COR-L47 (cell line): ENCODE data around the gene ZNF208.
"Not testable (repeated sequence)": the region's sequence is repeated elsewhere in the genome, so short reads cannot be mapped to it uniquely, and the experiment has no call there.

ENCODE experiments used
- DNase-seq: peaks from one replicate; lab custom pipeline; 2025; lab: John Stamatoyannopoulos, UW

The ZNF208 gene

GRCh38 chr19:22010437-22011143 lies at the start of gene ZNF208:
Gene ZNF208, minus strand, starts transcription at chr19:22010943. Its CDS starts 149 bp downstream, at chr19:22010794.
- not testable (repeated sequence) for DNase-seq

- no peak for DNase-seq
Measured at GRCh38 chr19:22052644-22053013, 41.9 kb upstream of the ZNF208 start.

GRCh38 chr19:22041151-22041550 lies 30.4 kb upstream of the ZNF208 start:
- DNase-seq = not testable (repeated sequence)

DNA sequence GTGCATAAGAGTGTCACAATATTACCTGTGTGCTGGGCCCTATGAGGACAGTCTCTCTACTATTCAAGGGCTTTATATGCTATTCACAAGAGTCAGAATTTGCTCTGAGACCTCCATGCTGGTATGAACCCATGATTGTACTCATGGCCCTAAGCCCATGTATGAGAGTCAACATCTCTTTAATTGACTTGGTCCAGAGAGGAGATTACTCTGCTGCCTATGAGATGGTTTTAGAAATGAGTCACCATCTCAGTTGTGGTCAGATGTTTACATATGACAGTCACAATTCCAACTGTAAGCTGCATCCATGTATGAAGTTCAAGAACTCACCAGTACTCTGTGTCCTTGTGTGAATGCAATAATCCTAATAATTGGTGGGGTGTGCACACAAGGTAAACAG lies 19.9 kb upstream of the ZNF208 start:
- DNase-seq = no peak

DNA sequence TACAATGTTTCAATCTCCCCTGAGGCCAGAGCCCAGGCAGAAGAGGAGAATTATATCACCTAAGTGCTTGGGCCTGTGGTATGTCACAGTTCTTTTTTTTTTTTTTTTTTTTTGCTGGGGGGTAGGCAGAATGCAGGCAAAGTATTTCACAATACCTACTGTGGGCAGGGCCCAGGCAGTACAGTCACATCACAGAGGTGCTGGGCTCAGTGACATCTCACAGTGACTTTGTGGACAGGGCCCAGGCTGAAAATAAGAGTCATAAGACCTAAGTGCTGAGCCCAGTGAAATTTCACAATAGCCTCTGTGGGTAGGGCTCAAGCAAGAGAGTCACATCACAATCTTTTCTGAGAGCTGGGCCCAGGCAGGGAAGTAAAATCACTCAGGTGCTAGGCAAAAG lies 15.9 kb upstream of the ZNF208 start:
- DNase-seq = no peak

- DNase-seq = not testable (repeated sequence)
Measured at GRCh38 chr19:22025539-22025938, 14.8 kb upstream of the ZNF208 start.

- DNase-seq = no peak
Measured at GRCh38 chr19:21970466-21970865, 40.3 kb downstream of the ZNF208 start.

DNA sequence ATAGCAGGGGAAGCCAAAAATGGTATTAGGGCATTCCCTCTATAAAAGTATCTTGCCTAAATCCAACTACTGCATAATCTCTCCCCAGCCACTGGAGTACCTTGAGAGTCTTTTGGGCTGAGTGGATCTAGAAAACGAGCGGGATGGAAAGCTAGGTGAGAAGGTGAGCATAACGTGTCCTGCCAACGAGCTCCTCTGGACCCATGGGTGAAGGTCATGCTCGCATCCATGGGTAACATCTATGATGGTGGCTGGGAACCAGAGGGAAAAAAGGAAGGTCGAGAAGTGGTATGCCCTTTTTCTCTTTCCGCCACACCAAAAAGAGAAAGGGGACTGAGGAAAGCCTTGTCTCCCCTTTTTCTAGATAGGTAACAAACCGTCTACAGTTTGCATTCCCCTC lies 63.0 kb downstream of the ZNF208 start:
- no peak for DNase-seq

- no peak for DNase-seq
Measured at GRCh38 chr19:21940684-21941083, 70.1 kb downstream of the ZNF208 start.

GRCh38 chr19:21934593-21934992 lies 76.2 kb downstream of the ZNF208 start:
- DNase-seq = no peak

- DNase-seq = no peak
Measured at GRCh38 chr19:21934131-21934530, 76.6 kb downstream of the ZNF208 start.

GRCh38 chr19:21922276-21922675 lies 88.5 kb downstream of the ZNF208 start:
- no peak for DNase-seq

DNA sequence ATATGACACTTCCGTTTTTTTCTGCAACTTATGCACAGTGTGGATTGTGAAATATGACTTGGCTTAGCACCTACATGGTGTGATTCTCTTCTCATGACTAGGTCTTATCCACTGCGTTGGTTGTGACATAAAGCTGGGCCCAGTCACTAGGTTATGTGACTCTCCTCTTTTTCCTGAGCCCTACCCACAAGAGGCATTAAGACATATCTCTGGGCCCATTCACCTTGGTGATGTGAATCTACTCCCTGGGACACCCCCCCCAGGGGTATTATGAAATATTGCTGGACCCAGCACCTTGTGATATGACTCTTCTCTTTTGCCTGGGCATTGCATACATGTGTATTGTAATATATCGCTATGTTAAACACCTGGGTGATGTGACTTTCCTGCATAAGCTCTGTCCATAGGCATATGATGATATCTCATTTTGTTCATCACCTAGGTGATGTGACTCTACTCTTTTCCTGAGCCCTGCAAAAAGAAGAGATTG lies 89.0 kb downstream of the ZNF208 start:
- no peak for DNase-seq

- DNase-seq = no peak
Measured at GRCh38 chr19:21915411-21915810, 95.3 kb downstream of the ZNF208 start.

- DNase-seq = no peak
Measured at GRCh38 chr19:21912654-21913053, 98.1 kb downstream of the ZNF208 start.

GRCh38 chr19:21910318-21910717 lies 100.4 kb downstream of the ZNF208 start:
- no peak for DNase-seq

DNA sequence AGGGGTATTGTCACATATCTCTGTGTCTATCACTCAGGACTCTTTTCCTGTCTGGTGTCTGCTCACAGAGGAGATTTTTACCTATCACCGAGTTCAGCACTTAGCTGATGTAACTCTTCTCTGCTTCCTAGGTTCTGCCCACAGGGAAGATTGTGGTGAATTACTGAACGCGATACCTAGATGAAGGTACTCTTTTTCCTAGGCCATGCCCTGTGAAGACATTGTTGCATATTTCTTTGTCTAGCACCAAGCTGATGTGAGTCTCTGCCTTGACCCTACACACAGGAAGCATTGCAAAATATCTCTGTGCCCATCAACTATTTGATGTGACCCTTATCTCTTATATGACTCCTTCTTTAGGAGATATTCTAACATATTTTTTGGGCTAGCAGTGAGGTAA lies 102.7 kb downstream of the ZNF208 start:
- DNase-seq = no peak

- DNase-seq = no peak
Measured at GRCh38 chr19:21907516-21907915, 103.2 kb downstream of the ZNF208 start.

DNA sequence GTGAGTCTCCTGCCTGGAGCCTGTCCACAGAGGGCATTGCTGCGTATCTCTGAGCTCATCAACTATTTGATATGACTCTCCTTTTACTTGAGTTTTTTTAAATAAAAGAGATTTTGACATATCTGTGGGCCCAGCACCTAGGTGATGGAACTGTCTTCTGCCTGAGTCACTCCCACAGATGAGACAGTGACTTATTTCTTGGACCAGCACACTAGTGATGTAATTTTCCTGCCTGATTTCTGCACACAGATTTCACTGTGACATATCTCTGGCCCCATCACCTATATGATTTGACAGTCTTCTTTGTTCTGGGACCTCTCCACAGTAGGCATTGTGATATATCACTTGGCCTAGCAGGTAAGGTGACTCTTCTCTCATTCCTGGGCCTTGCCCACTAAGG lies 108.2 kb downstream of the ZNF208 start:
- no peak for DNase-seq

- DNase-seq = no peak
Measured at GRCh38 chr19:21901861-21902260, 108.9 kb downstream of the ZNF208 start.

GRCh38 chr19:21900401-21900800 lies 110.3 kb downstream of the ZNF208 start:
- no peak for DNase-seq

GRCh38 chr19:21891086-21891485 lies 119.7 kb downstream of the ZNF208 start:
- no peak for DNase-seq

DNA sequence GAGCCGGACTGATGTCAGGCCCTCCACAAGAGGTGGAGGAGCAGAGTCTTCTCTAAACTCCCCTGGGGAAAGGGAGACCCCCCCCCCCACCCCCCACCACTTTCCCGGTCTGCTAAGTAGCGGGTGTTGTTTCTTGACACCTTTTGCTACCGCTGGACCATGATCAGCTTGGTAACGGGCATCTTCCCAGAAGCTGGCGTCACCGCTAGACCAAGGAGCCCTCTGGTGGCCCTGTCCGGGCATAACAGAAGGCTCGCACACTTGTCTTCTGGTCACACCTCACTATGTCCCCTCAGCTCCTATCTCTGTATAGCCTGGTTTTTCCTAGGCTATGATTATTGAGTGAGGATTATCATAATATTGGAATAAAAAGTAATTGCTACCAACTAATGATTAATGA lies 120.7 kb downstream of the ZNF208 start:
- DNase-seq = not testable (repeated sequence)

- not testable (repeated sequence) for DNase-seq
Measured at GRCh38 chr19:21885516-21885915, 125.2 kb downstream of the ZNF208 start.
